Smooth muscle cell (in vitro differentiated cells): ENCODE results near the gene PDE9A. TPM values are rescaled to one million over a fixed set of nuclear protein-coding genes. Genes with fewer than 3 reads are reported as not detected.

ENCODE experiments used
- DNase-seq: peaks from one replicate; lab custom pipeline; 2025; ENCODE audit not compliant: unreplicated experiment; lab: John Stamatoyannopoulos, UW
- H2AFZ ChIP-seq: fragments of 200-600 bp; sonication (generic); 2 replicates; pipeline ENCODE4 v1.6.0; 2016; ENCODE audit warnings: antibody characterized with exemption, low read depth, mild to moderate bottlenecking
- H3F3A ChIP-seq: fragments of 200-600 bp; sonication (generic); 2 replicates; pipeline ENCODE4 v1.6.0; 2017; ENCODE audit warnings: antibody characterized with exemption, low read depth
- H3K27ac ChIP-seq: fragments of 200-600 bp; sonication (generic); 2 replicates; pipeline ENCODE4 v1.5.1; 2016; ENCODE audit warnings: low read depth, mild to moderate bottlenecking
- H3K27me3 ChIP-seq: fragments of 200-600 bp; sonication (generic); 2 replicates; pipeline ENCODE4 v1.6.1; 2016; ENCODE audit warnings: low read depth, mild to moderate bottlenecking
- H3K36me3 ChIP-seq: fragments of 200-600 bp; sonication (generic); 2 replicates; pipeline ENCODE4 v1.5.1; 2016; ENCODE audit warnings: low read depth
- H3K4me1 ChIP-seq: fragments of 200-600 bp; sonication (generic); 2 replicates; pipeline ENCODE4 v1.5.1; 2016; ENCODE audit warnings: low read depth
- H3K4me2 ChIP-seq: fragments of 200-600 bp; sonication (generic); 2 replicates; pipeline ENCODE4 v1.6.0; 2016; ENCODE audit warnings: mild to moderate bottlenecking
- H3K4me3 ChIP-seq: fragments of 200-600 bp; sonication (generic); 2 replicates; pipeline ENCODE4 v1.5.1; 2016; ENCODE audit warnings: mild to moderate bottlenecking
- H3K79me2 ChIP-seq: fragments of 200-600 bp; sonication (generic); 2 replicates; pipeline ENCODE4 v1.6.0; 2016; ENCODE audit warnings: low read depth, mild to moderate bottlenecking
- H3K9ac ChIP-seq: fragments of 200-600 bp; sonication (generic); 2 replicates; pipeline ENCODE4 v1.6.0; 2016; ENCODE audit warnings: low read depth
- H3K9me3 ChIP-seq: fragments of 200-600 bp; sonication (generic); replicated peaks from 2 replicates; pipeline ENCODE4 v1.5.1; 2016; ENCODE audit warnings: low read depth
- H4K20me1 ChIP-seq: fragments of 200-600 bp; sonication (generic); 2 replicates; pipeline ENCODE4 v1.6.0; 2016; ENCODE audit warnings: low read depth
- WGBS: methylation state at CpG from one replicate; pipeline ENCODE4 v1.1.7; 2016; ENCODE audit warnings: low lambda C conversion rate; 5-methylcytosine and 5-hydroxymethylcytosine counted together
- polyA plus RNA-seq: library from polyadenylated mRNA; unstranded; fragments of >200 nt; fragmentation: Nextera tagmentation; extraction: Ambion mirVana; gene quantifications from 2 replicates; pipeline ENCODE4 v1.2.1, GENCODE V29; 2016
- total RNA-seq: library from RNA; depleted of rRNA; stranded (reverse); fragments of >200 nt; gene quantifications from 2 replicates; pipeline ENCODE4 v1.2.3, GENCODE V29; 2014
- TF ChIP-seq, protein P1 (sequence below): fragments of 200-600 bp; sonication (generic); IDR thresholded peaks from 2 replicates; pipeline ENCODE4 v1.5.1; 2017; ENCODE audit warnings: borderline replicate concordance, mild to moderate bottlenecking, antibody characterized with exemption; ENCODE audit not compliant: insufficient read depth, poor library complexity, severe bottlenecking

PDE9A gene
- total RNA-seq (9.6 and 12.3 TPM in 2 replicates), polyA plus RNA-seq (4.3 and 7.3 TPM in 2 replicates)

DNA sequence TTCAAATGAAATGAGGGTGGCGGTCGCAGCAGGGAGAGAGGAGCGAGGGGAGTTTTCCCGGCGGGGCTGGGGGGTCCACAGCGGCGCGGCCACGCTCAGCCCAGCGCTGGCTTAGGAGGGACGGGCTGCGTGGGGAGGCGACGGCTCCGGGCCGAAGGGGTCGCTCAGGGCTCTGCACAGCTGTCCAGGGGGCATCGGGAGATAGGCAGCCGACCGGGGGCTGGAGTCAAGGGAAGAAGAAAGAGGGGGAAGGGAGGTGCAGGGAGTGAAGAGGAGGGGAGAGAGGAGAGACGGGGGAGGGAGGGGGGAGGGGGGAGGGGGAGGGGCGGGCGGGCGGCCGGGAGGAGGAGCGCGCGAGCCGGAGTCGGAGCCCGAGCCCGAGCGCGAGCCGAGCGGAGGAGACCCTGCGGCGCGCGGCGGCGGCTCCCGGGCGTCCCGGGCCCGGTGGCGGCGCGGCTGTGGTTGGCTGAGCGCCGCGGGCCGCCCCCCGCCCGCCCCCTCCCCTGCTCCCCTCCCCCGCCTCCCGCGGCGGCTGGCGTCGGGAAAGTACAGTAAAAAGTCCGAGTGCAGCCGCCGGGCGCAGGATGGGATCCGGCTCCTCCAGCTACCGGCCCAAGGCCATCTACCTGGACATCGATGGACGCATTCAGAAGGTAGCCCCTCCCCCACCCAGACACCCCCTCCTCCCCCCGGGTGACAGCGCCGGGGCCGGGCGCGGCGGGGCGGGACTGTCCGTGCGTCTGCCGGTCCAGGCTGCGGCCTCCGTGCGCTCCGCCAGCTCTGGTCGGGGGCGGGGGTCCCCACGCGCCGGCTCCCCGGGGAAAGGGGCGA, at the start of gene PDE9A:
PDE9A (plus strand) TSS at position 391 of the 831 bp plus-strand sequence; CDS start at position 585, 194 bp downstream.
- peak within 1 kb of the TSS; percentile 64 for H3K9ac ChIP-seq
- TF ChIP-seq, protein P1, sequence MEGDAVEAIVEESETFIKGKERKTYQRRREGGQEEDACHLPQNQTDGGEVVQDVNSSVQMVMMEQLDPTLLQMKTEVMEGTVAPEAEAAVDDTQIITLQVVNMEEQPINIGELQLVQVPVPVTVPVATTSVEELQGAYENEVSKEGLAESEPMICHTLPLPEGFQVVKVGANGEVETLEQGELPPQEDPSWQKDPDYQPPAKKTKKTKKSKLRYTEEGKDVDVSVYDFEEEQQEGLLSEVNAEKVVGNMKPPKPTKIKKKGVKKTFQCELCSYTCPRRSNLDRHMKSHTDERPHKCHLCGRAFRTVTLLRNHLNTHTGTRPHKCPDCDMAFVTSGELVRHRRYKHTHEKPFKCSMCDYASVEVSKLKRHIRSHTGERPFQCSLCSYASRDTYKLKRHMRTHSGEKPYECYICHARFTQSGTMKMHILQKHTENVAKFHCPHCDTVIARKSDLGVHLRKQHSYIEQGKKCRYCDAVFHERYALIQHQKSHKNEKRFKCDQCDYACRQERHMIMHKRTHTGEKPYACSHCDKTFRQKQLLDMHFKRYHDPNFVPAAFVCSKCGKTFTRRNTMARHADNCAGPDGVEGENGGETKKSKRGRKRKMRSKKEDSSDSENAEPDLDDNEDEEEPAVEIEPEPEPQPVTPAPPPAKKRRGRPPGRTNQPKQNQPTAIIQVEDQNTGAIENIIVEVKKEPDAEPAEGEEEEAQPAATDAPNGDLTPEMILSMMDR, result peak; percentile 1
- H3K4me1 ChIP-seq, result peaks cover 16% of the 10 kb centered on the region
- WGBS, result 0% methylated on average over 13 of the region's 91 CpGs
- H4K20me1 ChIP-seq, result peaks cover 41% of the 10 kb centered on the region
- peak within 1 kb of the TSS; percentile 85 for H2AFZ ChIP-seq
- H3K79me2 ChIP-seq, result peaks cover 3% of the 10 kb centered on the region
- H3K4me3 ChIP-seq, result peak within 1 kb of the TSS; percentile 88
- H3K27ac ChIP-seq, result no peak within 1 kb of the TSS
- H3K27me3 ChIP-seq, result no peaks in the 10 kb centered on the region
- no peaks in the 10 kb centered on the region for H3F3A ChIP-seq
- H3K9me3 ChIP-seq, result no peaks in the 10 kb centered on the region
- peak within 1 kb of the TSS; percentile 100 for H3K4me2 ChIP-seq
- no peaks in the 10 kb centered on the region for H3K36me3 ChIP-seq
- DNase-seq, result no peak

DNA sequence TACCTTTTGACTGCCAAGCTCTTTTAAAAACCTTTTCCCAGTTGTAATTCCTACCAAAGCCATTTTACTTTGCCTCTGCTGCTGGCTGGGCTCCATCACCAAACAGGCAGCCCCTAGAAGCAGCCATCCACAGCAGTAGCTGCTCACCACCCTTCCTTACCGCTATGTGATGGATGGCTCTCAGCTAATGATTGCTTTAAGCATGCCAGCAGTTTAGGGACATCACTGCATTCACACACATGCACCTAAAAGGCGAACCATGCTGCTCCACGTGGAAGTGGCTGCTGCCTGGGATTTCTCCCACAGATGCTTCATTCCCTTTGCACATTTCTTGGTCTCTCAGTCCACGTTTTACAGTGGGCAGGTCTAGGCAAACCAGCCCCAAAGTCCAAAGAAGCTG, 46.3 kb upstream of the PDE9A start:
- 79% methylated on average over 4 of the region's 4 CpGs for WGBS
- Histone ChIP-seq H3K27ac (no peak overlapping the region), H3K4me3 (no peak overlapping the region), H3K79me2 (no peaks in the 10 kb centered on the region), H4K20me1 (no peaks in the 10 kb centered on the region), H3K4me1 (no peaks in the 10 kb centered on the region), H3K9ac (no peak overlapping the region), H3K9me3 (no peaks in the 10 kb centered on the region), H3K4me2 (no peak overlapping the region), H2AFZ (no peak overlapping the region), H3K36me3 (no peaks in the 10 kb centered on the region), H3K27me3 (no peaks in the 10 kb centered on the region), H3F3A (no peaks in the 10 kb centered on the region)
- no peak for DNase-seq
- TF ChIP-seq, protein P1, result no peak

DNA sequence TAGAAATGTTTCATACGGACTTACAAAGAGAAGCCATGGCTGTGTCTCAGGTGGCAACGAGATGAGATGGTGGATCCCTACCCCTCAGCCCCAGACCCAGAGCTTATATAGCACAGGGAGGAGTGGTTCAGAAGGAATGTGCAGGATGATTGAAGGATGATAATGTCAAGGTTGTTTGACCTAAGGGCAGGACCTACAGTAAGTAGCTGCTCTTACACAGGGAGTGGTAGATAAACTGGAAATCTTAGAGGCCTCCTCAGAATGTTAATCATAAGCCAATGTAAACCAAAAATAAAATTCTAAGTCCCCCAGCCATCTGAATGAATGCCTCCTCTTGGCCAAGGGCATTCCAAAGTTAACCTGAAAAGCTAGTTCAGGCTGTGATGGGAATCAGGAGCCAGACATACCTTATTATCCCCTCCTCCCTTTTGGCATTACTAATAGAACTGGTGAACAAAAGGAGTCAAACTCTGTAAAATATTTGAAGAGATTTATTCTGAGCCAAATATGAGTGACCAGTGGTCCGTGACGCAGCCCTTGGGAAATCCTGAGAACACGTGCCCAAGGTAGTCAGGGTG, 45.8 kb upstream of the PDE9A start:
- H4K20me1 ChIP-seq, result no peaks in the 10 kb centered on the region
- no peak for DNase-seq
- no peaks in the 10 kb centered on the region for H3K36me3 ChIP-seq
- H3K27ac ChIP-seq, result no peak overlapping the region
- H3K4me1 ChIP-seq, result no peaks in the 10 kb centered on the region
- no peak overlapping the region for H3K9ac ChIP-seq
- no peak overlapping the region for H2AFZ ChIP-seq
- H3K4me2 ChIP-seq, result no peak overlapping the region
- no peaks in the 10 kb centered on the region for H3K79me2 ChIP-seq
- H3K4me3 ChIP-seq, result no peak overlapping the region
- no peaks in the 10 kb centered on the region for H3F3A ChIP-seq
- no peaks in the 10 kb centered on the region for H3K27me3 ChIP-seq
- 74% methylated on average over 5 of the region's 5 CpGs for WGBS
- TF ChIP-seq, protein P1, result no peak
- H3K9me3 ChIP-seq, result no peaks in the 10 kb centered on the region
